Ishikawa (cell line): ENCODE data around the gene NKX2-1.

ENCODE experiments used
- CREB1 ChIP-seq: IDR thresholded peaks from 2 replicates; pipeline ENCODE4 v1.6.1; 2012; ENCODE audit warnings: low read depth
- EP300 ChIP-seq: IDR thresholded peaks from 2 replicates; pipeline ENCODE4 v1.6.1; 2012; ENCODE audit warnings: borderline replicate concordance
- RAD21 ChIP-seq: IDR thresholded peaks from 2 replicates; pipeline ENCODE4 v1.6.1; 2012; ENCODE audit warnings: low read depth
- TCF12 ChIP-seq: IDR thresholded peaks from 2 replicates; pipeline ENCODE4 v1.6.1; 2012; ENCODE audit warnings: low read depth
- YY1 ChIP-seq: IDR thresholded peaks from 2 replicates; pipeline ENCODE4 v1.6.1; 2012; ENCODE audit warnings: low read depth
- TF ChIP-seq, protein P1 (sequence below): IDR thresholded peaks from 2 replicates; pipeline ENCODE4 v1.6.1; 2012
- TF ChIP-seq, protein P2 (sequence below): IDR thresholded peaks from 2 replicates; pipeline ENCODE4 v1.6.1; 2012; ENCODE audit warnings: low read depth, mild to moderate bottlenecking
- TF ChIP-seq, protein P3 (sequence below): IDR thresholded peaks from 2 replicates; pipeline ENCODE4 v1.6.1; 2012

DNA sequence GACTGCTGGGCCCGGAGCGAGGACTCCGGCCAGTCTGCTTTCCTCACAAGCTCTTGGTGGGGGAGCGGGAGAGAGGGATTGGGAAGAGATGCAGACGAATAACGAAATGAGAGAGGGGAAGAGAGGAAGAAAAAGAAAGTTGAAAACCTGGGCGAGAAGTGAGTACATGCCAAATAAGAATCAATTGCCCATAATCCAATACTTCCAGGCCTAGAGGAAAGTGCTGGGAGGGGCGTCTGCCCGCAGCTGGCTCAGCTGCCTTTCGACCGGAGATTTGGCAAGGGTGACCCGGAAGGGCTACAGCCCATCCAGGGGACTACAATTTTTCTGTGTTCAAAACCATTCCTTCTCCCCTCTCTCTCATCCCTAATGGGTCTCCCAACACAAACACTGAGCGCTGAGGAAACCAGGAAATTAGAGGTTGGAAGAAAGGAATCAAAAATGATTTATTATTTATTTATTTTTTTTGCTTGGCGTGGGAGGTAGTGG is 4.9 kb downstream of the NKX2-1 start:
- no peak for TF ChIP-seq TCF12
- no peak for TF ChIP-seq CREB1
- no peak for TF ChIP-seq EP300
- no peak for TF ChIP-seq YY1
- TF ChIP-seq, protein P1, sequence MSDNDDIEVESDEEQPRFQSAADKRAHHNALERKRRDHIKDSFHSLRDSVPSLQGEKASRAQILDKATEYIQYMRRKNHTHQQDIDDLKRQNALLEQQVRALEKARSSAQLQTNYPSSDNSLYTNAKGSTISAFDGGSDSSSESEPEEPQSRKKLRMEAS, result no peak
- TF ChIP-seq, protein P2, sequence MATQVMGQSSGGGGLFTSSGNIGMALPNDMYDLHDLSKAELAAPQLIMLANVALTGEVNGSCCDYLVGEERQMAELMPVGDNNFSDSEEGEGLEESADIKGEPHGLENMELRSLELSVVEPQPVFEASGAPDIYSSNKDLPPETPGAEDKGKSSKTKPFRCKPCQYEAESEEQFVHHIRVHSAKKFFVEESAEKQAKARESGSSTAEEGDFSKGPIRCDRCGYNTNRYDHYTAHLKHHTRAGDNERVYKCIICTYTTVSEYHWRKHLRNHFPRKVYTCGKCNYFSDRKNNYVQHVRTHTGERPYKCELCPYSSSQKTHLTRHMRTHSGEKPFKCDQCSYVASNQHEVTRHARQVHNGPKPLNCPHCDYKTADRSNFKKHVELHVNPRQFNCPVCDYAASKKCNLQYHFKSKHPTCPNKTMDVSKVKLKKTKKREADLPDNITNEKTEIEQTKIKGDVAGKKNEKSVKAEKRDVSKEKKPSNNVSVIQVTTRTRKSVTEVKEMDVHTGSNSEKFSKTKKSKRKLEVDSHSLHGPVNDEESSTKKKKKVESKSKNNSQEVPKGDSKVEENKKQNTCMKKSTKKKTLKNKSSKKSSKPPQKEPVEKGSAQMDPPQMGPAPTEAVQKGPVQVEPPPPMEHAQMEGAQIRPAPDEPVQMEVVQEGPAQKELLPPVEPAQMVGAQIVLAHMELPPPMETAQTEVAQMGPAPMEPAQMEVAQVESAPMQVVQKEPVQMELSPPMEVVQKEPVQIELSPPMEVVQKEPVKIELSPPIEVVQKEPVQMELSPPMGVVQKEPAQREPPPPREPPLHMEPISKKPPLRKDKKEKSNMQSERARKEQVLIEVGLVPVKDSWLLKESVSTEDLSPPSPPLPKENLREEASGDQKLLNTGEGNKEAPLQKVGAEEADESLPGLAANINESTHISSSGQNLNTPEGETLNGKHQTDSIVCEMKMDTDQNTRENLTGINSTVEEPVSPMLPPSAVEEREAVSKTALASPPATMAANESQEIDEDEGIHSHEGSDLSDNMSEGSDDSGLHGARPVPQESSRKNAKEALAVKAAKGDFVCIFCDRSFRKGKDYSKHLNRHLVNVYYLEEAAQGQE, result no peak
- TF ChIP-seq RAD21, result no peak
- TF ChIP-seq, protein P3, sequence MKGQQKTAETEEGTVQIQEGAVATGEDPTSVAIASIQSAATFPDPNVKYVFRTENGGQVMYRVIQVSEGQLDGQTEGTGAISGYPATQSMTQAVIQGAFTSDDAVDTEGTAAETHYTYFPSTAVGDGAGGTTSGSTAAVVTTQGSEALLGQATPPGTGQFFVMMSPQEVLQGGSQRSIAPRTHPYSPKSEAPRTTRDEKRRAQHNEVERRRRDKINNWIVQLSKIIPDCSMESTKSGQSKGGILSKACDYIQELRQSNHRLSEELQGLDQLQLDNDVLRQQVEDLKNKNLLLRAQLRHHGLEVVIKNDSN, result no peak
